Keratinocyte (primary cell): ENCODE measurements around the gene VTCN1. TPM values are rescaled to one million over a fixed set of nuclear protein-coding genes. Genes with fewer than 3 reads are reported as not detected.

Experiments
- DNase-seq: peaks from one replicate; pipeline ENCODE4 v3.0.0-alpha.2; 2011; ENCODE audit warnings: low read depth, missing footprints, low spot score
- FAIRE-seq: peaks from 2 replicates; lab custom pipeline; 2011; peaks lifted over from hg19 to GRCh38; lab: Jason Lieb, UNC
- H2AFZ ChIP-seq: 2 replicates; pipeline ENCODE4 v1.6.0; 2012; ENCODE audit warnings: low read length, control low read depth, inconsistent platforms; ENCODE audit not compliant: control insufficient read depth
- H3K27ac ChIP-seq: 2 replicates; pipeline ENCODE4 v1.5.1; 2011; ENCODE audit warnings: low read length; ENCODE audit not compliant: control insufficient read depth, insufficient read depth
- H3K27me3 ChIP-seq: 3 replicates; pipeline ENCODE4 v1.6.0; 2011; ENCODE audit warnings: low read length; ENCODE audit not compliant: control insufficient read depth, insufficient read depth; ENCODE audit errors: extremely low read depth
- H3K36me3 ChIP-seq, 2 experiments: 2 replicates in 1 of 2; 3 replicates in 1 of 2; pipeline ENCODE4 v1.5.1; 2011; ENCODE audit warnings: low read length in 2 of 2, mild to moderate bottlenecking in 1 of 2; ENCODE audit not compliant: control insufficient read depth in 2 of 2, insufficient read depth in 2 of 2; ENCODE audit errors: extremely low read depth in 1 of 2
- H3K4me1 ChIP-seq: 3 replicates; pipeline ENCODE4 v1.5.1; 2011; ENCODE audit warnings: low read length; ENCODE audit not compliant: control insufficient read depth, insufficient read depth; ENCODE audit errors: extremely low read depth
- H3K4me2 ChIP-seq: 3 replicates; pipeline ENCODE4 v1.6.0; 2011; ENCODE audit warnings: low read depth, low read length; ENCODE audit not compliant: control insufficient read depth, insufficient read depth; ENCODE audit errors: extremely low read depth
- H3K4me3 ChIP-seq, 3 experiments: fragments of 200-600 bp in 1 of 3; sonication (generic) in 1 of 3; 2 replicates in 2 of 3; 3 replicates in 1 of 3; pipeline ENCODE4 v1.5.1; 2011 to 2016; ENCODE audit warnings: low read length in 3 of 3, mild to moderate bottlenecking in 3 of 3, control low read depth in 2 of 3, inconsistent platforms in 1 of 3, low read depth in 1 of 3, mixed read lengths in 1 of 3, mixed run types in 1 of 3, moderate library complexity in 1 of 3; ENCODE audit not compliant: control insufficient read depth in 2 of 3, insufficient read depth in 2 of 3; ENCODE audit errors: extremely low read depth in 1 of 3
- H3K79me2 ChIP-seq: 2 replicates; pipeline ENCODE4 v1.6.0; 2012; ENCODE audit warnings: low read length; ENCODE audit not compliant: control insufficient read depth, insufficient read depth
- H3K9ac ChIP-seq: 3 replicates; pipeline ENCODE4 v1.6.0; 2011; ENCODE audit warnings: low read length; ENCODE audit not compliant: control insufficient read depth, insufficient read depth; ENCODE audit errors: extremely low read depth
- H3K9me1 ChIP-seq: 3 replicates; pipeline ENCODE4 v1.6.0; 2011; ENCODE audit warnings: low read length; ENCODE audit not compliant: control insufficient read depth, insufficient read depth; ENCODE audit errors: extremely low read depth
- H3K9me3 ChIP-seq: 2 replicates; pipeline ENCODE4 v1.5.1; 2012; ENCODE audit warnings: low read depth, low read length; ENCODE audit not compliant: control insufficient read depth
- H4K20me1 ChIP-seq: 3 replicates; pipeline ENCODE4 v1.6.0; 2011; ENCODE audit warnings: low read length; ENCODE audit not compliant: control insufficient read depth, insufficient read depth; ENCODE audit errors: extremely low read depth
- EZH2 ChIP-seq: IDR thresholded peaks from one replicate; pipeline ENCODE4 v1.6.1; 2012; ENCODE audit warnings: inconsistent platforms, mild to moderate bottlenecking, low read length, moderate library complexity
- dilution Hi-C: fragments of 300-500 bp; cut with MboI; formaldehyde crosslinking; loops from one replicate; pipeline ENCODE4 v1.7.0; 2020; ENCODE audit warnings: low sequenced_read_pairs; ENCODE audit not compliant: extremely low pct_ligation_motif_present
- polyA plus RNA-seq, 5 experiments: library from polyadenylated mRNA; depleted of rRNA in 3 of 5; stranded (reverse) in 3 of 5; stranded (forward) in 1 of 5; unstranded in 1 of 5; fragments of >200 nt; gene quantifications; 1 replicate in 1 of 5; 2 replicates in 3 of 5; 3 replicates in 1 of 5; pipeline versions ENCODE4 v1.2.1 to v1.2.3, GENCODE V29; 2011 to 2012; ENCODE audit warnings: missing spikeins in 2 of 5, low read depth in 1 of 5, low replicate concordance in 1 of 5
- TF ChIP-seq, protein P1 (sequence below), 3 experiments: IDR thresholded peaks in 1 of 3; conservative IDR thresholded peaks in 1 of 3; optimal IDR thresholded peaks in 1 of 3; 2 replicates in 2 of 3; 3 replicates in 1 of 3; pipeline versions ENCODE3 to v1.5.1; 2011; ENCODE audit warnings: low read length in 3 of 3, mild to moderate bottlenecking in 3 of 3, moderate library complexity in 2 of 3, control low read depth in 1 of 3, inconsistent platforms in 1 of 3; ENCODE audit not compliant: insufficient read depth in 2 of 3; ENCODE audit errors: extremely low read depth in 1 of 3

Gene VTCN1
- polyA plus RNA-seq, 1 donor (not counting 4 experiments of a cell fraction or from before 2014, with no cell fraction given), result not detected

GRCh38 chr1:117235863-117236465 lies 25.2 kb upstream of the VTCN1 start:
- Histone ChIP-seq H3K4me3 (no peak overlapping the region), H3K9ac (no peak overlapping the region), H4K20me1 (no peaks in the 10 kb centered on the region), H3K9me3 (no peaks in the 10 kb centered on the region), H3K79me2 (no peaks in the 10 kb centered on the region), H3K4me1 (no peaks in the 10 kb centered on the region), H3K9me1 (no peaks in the 10 kb centered on the region), H3K27ac (no peak overlapping the region), H3K27me3 (no peaks in the 10 kb centered on the region), H3K36me3 (no peaks in the 10 kb centered on the region), H3K4me2 (no peak overlapping the region), H2AFZ (no peak overlapping the region)
- DNase-seq (no peak), FAIRE-seq (no peak)
- dilution Hi-C loops, result no loop called here
- TF ChIP-seq, protein P1, sequence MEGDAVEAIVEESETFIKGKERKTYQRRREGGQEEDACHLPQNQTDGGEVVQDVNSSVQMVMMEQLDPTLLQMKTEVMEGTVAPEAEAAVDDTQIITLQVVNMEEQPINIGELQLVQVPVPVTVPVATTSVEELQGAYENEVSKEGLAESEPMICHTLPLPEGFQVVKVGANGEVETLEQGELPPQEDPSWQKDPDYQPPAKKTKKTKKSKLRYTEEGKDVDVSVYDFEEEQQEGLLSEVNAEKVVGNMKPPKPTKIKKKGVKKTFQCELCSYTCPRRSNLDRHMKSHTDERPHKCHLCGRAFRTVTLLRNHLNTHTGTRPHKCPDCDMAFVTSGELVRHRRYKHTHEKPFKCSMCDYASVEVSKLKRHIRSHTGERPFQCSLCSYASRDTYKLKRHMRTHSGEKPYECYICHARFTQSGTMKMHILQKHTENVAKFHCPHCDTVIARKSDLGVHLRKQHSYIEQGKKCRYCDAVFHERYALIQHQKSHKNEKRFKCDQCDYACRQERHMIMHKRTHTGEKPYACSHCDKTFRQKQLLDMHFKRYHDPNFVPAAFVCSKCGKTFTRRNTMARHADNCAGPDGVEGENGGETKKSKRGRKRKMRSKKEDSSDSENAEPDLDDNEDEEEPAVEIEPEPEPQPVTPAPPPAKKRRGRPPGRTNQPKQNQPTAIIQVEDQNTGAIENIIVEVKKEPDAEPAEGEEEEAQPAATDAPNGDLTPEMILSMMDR (optimal IDR thresholded peaks at IDR 0.05 in 1 of 3, IDR thresholded peaks at IDR 0.05 in 1 of 3, conservative IDR thresholded peaks at IDR 0.05 in 1 of 3; ENCODE audit: extremely low read depth in 1 of 3, insufficient read depth in 2 of 3, low read length in 3 of 3), result no peak
- no peak for TF ChIP-seq EZH2

DNA sequence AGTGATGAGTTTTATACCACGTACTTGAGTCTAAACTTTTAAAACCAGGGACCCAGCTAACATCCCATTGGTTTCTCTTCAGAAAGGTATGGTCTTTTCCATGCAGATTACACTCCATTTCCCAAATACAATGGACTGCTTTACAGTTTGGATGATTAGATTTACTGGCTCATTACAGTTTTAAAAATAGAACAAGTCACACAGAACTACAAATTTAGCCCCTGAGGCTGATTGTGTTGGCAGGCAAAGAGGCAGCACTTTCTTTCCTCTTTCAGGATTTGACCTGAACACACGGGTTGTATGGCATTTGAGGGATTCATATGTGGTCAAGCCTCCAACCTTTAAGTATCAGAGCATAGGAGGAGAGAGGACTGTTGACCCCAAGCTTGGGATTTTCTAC lies 21.8 kb upstream of the VTCN1 start:
- no peaks in the 10 kb centered on the region for H3K9me3 ChIP-seq
- no peak overlapping the region for H3K4me2 ChIP-seq
- H3K4me3 ChIP-seq, result no peak overlapping the region
- dilution Hi-C loops, result no loop called here
- H3K36me3 ChIP-seq, result no peaks in the 10 kb centered on the region
- H3K9me1 ChIP-seq, result no peaks in the 10 kb centered on the region
- H2AFZ ChIP-seq, result no peak overlapping the region
- no peaks in the 10 kb centered on the region for H3K79me2 ChIP-seq
- FAIRE-seq, result no peak
- no peak overlapping the region for H3K9ac ChIP-seq
- TF ChIP-seq, protein P1 (optimal IDR thresholded peaks at IDR 0.05 in 1 of 3, IDR thresholded peaks at IDR 0.05 in 1 of 3, conservative IDR thresholded peaks at IDR 0.05 in 1 of 3; ENCODE audit: extremely low read depth in 1 of 3, insufficient read depth in 2 of 3, low read length in 3 of 3), result no peak
- no peak for TF ChIP-seq EZH2
- H3K4me1 ChIP-seq, result no peaks in the 10 kb centered on the region
- no peaks in the 10 kb centered on the region for H3K27me3 ChIP-seq
- no peaks in the 10 kb centered on the region for H4K20me1 ChIP-seq
- no peak overlapping the region for H3K27ac ChIP-seq
- DNase-seq, result no peak
